ENCODE data around the gene ALPG. TPM values are rescaled to one million over a fixed set of nuclear protein-coding genes. Genes with fewer than 3 reads are reported as not detected.
A peak's percentile ranks its signal among the peaks of the same experiment; 100 is the strongest.
"Not testable (repeated sequence)": the region's sequence is repeated elsewhere in the genome, so short reads cannot be mapped to it uniquely, and the experiment has no call there.

The ALPG gene
- total RNA-seq, 2 experiments from 2014 or later: not detected

DNA sequence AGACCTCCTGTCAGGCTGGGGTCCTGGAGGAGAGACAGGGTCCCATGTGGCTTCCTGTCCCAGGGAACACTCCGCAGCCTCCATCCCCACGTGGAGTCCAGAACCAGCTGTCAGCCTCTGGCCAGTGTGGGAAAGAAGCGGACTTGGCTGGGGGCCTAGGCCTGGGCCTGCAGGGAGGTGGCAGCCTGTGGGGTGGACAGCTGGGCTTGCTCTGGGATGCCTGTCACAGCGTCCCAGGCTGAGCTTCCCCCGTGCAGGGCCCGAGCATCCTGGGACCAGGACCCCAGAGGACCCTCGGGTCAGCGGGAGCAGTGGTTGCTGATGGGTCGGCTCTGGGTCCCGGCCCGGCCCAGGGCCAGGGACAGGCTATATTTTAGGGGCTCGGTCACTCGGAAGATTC is 35.8 kb downstream of the ALPG start:
- H3K36me3 Mint-ChIP-seq (ENCODE audit: low read depth); intact Hi-C loops (cut with micrococcal nuclease); H3K27ac Mint-ChIP-seq; H3K9me3 Mint-ChIP-seq; H3K27me3 Mint-ChIP-seq (ENCODE audit: low read depth); DNase-seq; H3K4me3 Mint-ChIP-seq; H3K4me1 Mint-ChIP-seq (ENCODE audit: low read depth): not testable (repeated sequence)
- CTCF ChIA-PET: interaction anchor here (0.6 to 1.6 kb wide), 2 partner anchors 512 to 541 kb away, joined by 3 to 7 read pairs; no protein-coding TSS in a partner anchor

DNA sequence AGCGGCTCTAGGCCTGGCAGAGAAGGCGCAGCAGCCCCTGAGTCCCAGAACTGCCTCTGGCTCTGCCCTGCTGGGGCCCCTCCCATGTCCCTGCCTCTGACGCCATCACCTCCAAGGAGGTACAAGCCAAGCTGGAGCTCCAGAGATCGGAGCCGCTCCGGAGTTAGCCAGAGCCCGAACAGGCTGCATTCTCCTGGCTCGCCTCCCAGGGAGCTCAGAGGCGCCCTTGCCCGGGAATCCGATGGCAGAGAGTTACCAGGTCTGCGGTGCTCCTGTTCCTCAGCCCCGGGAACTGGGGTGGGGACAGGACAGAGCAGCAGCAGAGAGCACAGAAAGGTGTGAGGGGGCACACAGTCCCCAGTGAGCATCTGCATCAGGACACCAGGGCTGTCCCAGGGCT is 36.4 kb downstream of the ALPG start:
- H3K9me3 Mint-ChIP-seq; H3K36me3 Mint-ChIP-seq (ENCODE audit: low read depth); CTCF ChIA-PET; H3K4me1 Mint-ChIP-seq (ENCODE audit: low read depth); H3K27ac Mint-ChIP-seq; H3K27me3 Mint-ChIP-seq (ENCODE audit: low read depth); intact Hi-C loops (cut with micrococcal nuclease); H3K4me3 Mint-ChIP-seq; DNase-seq: not testable (repeated sequence)

DNA sequence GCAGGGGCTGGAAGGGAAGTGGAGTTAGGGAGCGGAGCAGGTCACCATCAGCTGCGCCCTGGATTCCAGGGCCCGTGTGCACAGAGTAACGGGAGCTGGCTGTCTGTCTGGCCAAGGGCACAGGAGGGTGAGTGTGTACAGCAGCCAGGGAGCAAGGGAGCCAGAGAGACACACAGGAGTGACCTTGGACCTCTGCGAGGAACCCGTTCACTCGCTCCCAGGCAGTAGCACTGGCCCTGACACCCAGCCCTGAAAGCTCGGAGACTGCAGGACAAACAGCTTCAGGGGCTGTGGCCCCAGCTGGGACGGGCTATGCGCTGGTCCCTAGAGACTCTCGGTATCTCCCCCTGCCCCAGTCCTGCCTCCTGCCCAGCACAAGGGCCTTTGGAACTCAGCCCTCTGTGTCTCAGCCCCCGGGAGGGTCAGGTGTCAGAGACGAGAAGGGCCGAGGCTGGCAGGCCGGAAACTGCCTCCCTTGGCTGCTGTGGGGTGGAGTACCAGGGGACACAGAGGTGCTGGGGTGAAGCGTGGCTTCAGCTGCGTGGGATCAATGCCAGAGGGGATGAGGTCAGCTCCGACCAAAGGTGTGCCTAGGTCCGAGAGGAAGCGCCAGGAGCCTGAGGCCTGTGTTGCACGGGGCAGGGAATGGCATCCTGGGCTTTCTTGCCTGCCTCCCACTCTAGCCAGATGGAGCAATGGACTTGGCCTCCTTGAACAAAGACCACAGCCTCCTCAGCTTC is 37.2 kb downstream of the ALPG start:
- H3K36me3 Mint-ChIP-seq (ENCODE audit: low read depth); H3K4me1 Mint-ChIP-seq (ENCODE audit: low read depth); DNase-seq; H3K4me3 Mint-ChIP-seq; H3K27ac Mint-ChIP-seq; H3K9me3 Mint-ChIP-seq; H3K27me3 Mint-ChIP-seq (ENCODE audit: low read depth): not testable (repeated sequence)
- CTCF ChIA-PET: interaction anchor here (0.6 to 1.8 kb wide), 8 partner anchors 9 to 570 kb away, joined by 3 to 10 read pairs (median 4); no protein-coding TSS in a partner anchor
- intact Hi-C loops (cut with micrococcal nuclease): loop anchor here (1.0 kb wide), 1 partner anchor 78 kb away; no protein-coding TSS in a partner anchor

DNA sequence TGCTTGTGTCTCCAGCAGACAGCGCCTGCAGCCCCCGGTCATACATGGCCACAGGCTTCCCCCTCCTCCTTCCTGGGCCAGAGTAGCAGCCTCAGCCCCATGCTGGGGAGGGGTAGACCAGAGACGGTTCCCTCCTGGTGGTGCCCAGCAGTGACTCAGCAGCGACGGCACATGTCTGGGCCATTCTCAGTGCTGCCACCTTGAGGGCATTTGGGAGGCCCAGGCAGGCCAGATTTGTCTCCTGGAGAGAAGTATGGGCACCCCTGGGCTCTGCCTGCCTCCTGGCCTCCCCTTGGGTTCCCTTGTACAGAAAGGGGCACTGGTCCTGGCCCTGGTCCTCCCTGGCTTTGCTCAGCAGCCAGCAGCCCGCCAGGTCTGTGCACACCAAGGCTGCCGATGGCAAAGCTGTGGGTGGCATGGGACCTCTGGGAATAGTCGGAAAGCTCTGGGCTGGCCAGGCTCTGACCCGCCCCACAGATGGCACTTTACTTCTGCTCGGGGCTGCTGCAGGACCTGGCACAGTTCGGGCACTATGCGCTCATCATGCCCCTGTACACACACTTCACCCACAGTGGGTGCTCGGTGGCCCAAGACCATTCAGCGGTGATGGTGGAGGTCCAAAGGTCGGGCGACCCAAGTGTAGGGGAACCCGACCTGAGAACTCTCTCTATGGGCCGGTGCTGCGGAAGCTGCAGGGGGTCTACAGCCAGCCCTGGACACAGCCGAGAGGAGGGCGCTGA is 37.9 kb downstream of the ALPG start:
- intact Hi-C loops (cut with micrococcal nuclease): loop anchor here (1.0 kb wide), 1 partner anchor 78 kb away; no protein-coding TSS in a partner anchor
- peak; percentile 85 for DNase-seq
- CTCF ChIA-PET: interaction anchor here (0.5 to 1.8 kb wide), 9 partner anchors 10 to 1672 kb away, joined by 3 to 10 read pairs (median 4); no protein-coding TSS in a partner anchor
- Mint-ChIP-seq H3K4me3 (no peak overlapping the region), H3K27me3 (ENCODE audit: low read depth) (no peaks in the 10 kb centered on the region), H3K36me3 (ENCODE audit: low read depth) (no peaks in the 10 kb centered on the region), H3K27ac (no peak overlapping the region), H3K4me1 (ENCODE audit: low read depth) (peaks cover 6% of the 10 kb centered on the region), H3K9me3 (no peaks in the 10 kb centered on the region)

DNA sequence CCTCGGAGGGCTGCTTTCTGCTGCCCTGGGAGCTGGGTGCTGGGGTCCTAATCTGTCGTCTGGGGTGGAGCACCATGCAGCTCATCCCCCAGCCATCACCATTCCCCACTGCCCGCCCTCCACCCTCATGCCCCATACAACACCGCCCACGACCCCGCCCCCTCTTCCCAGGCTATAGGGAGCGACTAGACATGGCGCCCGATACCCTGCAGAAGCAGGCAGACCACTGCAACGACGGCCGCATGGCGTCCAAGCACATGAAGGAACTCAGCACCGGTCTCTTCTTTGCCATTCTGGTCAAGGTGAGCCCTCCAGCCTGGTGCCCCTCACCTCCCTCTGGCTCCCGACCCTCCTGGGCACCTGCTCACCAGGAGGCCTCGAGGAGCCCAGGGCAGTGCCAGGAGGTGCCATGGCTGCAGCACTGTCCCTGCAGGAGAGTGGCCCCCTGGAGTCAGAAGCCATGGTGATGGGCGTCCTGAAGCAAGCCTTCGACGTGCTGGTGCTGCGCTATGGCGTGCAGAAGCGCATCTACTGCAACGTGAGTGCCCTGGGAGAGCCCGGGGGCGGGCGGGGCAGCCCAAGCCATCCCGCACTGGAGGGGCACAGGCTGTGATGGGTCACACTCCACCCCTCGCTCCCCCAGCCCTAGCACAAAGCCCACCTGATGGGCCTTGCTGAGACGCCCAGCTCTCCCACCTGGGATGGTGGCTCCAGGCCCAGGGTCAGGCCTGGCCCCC is 38.7 kb downstream of the ALPG start:
- H3K9me3 Mint-ChIP-seq; H3K4me1 Mint-ChIP-seq (ENCODE audit: low read depth); H3K27me3 Mint-ChIP-seq (ENCODE audit: low read depth); intact Hi-C loops (cut with micrococcal nuclease); H3K4me3 Mint-ChIP-seq; H3K36me3 Mint-ChIP-seq (ENCODE audit: low read depth); DNase-seq; H3K27ac Mint-ChIP-seq: not testable (repeated sequence)
- CTCF ChIA-PET: interaction anchor here (0.5 to 1.8 kb wide), 6 partner anchors 10 to 1672 kb away, joined by 3 to 10 read pairs (median 4); no protein-coding TSS in a partner anchor

DNA sequence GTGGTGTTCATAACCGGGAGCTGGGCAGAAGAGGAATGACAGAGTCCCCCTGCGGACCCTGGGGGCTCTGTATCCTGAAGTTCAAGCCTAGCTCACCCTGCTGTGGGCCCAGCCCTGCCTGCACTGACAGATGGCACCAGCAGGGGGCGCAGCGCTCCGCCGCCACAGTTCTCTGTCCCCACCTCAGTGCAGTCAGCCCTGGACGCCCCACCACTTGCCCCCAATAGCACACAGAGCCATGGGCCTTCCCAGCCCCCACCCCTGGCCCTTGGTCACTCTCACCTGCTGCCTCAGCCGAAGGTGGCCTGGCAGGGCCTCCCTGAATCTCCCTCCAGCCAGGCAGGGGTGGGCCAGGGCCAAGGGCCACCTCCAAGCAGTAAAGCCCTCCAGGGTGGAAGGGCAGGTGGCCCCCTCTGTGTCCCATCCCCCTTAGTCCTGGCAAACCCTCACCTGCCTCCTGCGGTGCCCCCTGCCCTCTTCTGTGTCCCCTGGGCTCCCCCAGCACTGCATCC is 39.7 kb downstream of the ALPG start:
- H3K4me3 Mint-ChIP-seq; H3K27ac Mint-ChIP-seq; H3K9me3 Mint-ChIP-seq; DNase-seq; H3K27me3 Mint-ChIP-seq (ENCODE audit: low read depth); H3K4me1 Mint-ChIP-seq (ENCODE audit: low read depth); intact Hi-C loops (cut with micrococcal nuclease); H3K36me3 Mint-ChIP-seq (ENCODE audit: low read depth): not testable (repeated sequence)
- CTCF ChIA-PET: interaction anchor here (0.6 to 1.8 kb wide), 4 partner anchors 10 to 547 kb away, joined by 3 to 27 read pairs (median 4); partner anchors contain the start of gene PRSS56

DNA sequence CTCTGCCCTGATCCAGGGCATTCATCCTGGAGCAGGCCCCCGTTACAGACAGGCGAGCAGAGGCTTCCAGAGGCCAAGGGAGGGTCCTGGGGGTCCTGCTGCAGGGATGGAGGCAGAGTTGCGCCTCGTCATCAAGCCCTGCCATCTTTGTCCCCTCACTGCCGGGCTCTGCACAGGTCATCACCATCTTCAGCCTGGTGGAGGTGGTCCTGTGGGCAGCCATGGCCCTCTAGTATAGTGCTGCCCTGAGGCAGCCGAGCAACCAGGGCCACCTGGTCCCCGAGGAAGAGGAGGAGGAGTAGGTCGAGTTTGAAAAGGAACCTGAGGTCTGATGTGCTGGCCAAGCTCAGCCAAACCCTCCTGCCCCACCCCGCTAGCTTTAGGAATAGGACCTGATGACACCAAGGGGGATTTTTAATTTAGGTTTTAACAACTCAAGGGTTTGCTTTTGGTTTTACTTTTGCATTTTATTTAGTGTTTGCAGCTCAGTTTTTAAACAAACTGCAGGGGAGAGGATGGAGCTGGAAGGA is 40.5 kb downstream of the ALPG start:
- Mint-ChIP-seq H3K9me3 (no peaks in the 10 kb centered on the region), H3K36me3 (ENCODE audit: low read depth) (no peaks in the 10 kb centered on the region), H3K4me1 (ENCODE audit: low read depth) (no peaks in the 10 kb centered on the region), H3K4me3 (no peak overlapping the region), H3K27me3 (ENCODE audit: low read depth) (no peaks in the 10 kb centered on the region), H3K27ac (no peak overlapping the region)
- no peak for DNase-seq
- CTCF ChIA-PET: interaction anchor here (0.5 to 1.8 kb wide), 13 partner anchors 10 to 551 kb away, joined by 3 to 27 read pairs (median 4); partner anchors contain the start of gene PRSS56
- intact Hi-C loops (cut with micrococcal nuclease): no loop called here

DNA sequence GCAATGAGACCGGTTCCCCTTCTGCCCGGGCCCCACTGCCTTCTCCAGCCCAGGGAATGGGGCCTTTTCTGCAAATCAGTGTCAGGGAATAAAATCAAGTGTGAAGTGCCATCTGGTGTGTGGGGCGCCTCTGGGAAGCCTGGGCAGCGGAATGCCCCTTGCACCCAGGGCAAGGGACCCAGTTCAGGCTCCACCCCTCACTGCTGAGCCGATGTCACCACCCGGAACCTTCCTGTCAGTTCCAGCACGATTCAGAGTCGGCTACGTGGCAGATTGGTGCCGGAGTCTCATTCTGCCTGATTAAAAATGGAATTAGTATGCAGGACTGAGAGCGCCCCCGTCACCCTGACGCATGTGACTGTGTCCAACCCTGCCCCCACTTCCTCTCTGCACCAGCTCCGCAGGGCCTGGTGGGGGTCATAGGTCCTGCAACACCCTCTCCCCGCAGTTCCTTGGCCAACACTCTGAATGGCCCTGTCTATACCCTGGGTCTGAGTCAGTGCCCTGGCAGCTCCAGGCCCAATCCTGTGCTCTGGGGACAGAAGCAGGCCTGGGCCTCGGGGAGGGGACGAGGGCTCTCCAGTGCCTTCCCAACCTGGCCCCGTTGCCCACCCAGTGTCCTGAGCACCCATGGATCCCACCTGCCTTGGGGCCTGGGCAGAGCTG is 41.1 kb downstream of the ALPG start:
- Mint-ChIP-seq H3K4me1 (ENCODE audit: low read depth) (no peaks in the 10 kb centered on the region), H3K27ac (no peak overlapping the region), H3K27me3 (ENCODE audit: low read depth) (no peaks in the 10 kb centered on the region), H3K4me3 (no peak overlapping the region), H3K9me3 (no peaks in the 10 kb centered on the region), H3K36me3 (ENCODE audit: low read depth) (no peaks in the 10 kb centered on the region)
- CTCF ChIA-PET: interaction anchor here (0.6 to 1.8 kb wide), 10 partner anchors 12 to 552 kb away, joined by 3 to 27 read pairs (median 4); partner anchors contain the start of gene PRSS56
- intact Hi-C loops (cut with micrococcal nuclease): no loop called here
- no peak for DNase-seq

DNA sequence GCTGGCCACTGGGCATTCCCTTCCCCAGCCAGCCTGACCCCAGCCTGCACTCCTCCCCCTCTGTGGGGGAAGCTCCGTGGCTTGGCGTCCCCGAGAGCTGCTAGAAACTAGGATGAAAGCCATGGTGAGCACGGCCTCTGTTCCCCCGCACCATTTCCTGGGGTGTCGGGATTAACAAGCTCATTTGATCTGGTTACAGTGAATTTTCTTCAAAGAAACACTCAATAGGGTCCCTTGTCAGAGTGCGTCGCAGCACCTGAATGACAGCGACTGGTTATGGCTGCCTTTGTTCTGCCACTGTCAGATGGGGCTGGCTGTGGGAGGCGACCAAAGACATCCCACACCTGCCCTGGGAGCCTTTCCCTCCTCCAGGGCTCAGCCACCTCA is 41.7 kb downstream of the ALPG start:
- H3K27me3 Mint-ChIP-seq (ENCODE audit: low read depth): no peaks in the 10 kb centered on the region
- H3K27ac Mint-ChIP-seq: no peak overlapping the region
- H3K4me1 Mint-ChIP-seq (ENCODE audit: low read depth): no peaks in the 10 kb centered on the region
- intact Hi-C loops (cut with micrococcal nuclease): no loop called here
- no peak for DNase-seq
- CTCF ChIA-PET: interaction anchor here (1.5 kb wide), 1 partner anchor 29 kb away, joined by 3 read pairs; no protein-coding TSS in a partner anchor
- no peaks in the 10 kb centered on the region for H3K36me3 Mint-ChIP-seq (ENCODE audit: low read depth)
- H3K9me3 Mint-ChIP-seq: no peaks in the 10 kb centered on the region
- no peak overlapping the region for H3K4me3 Mint-ChIP-seq

DNA sequence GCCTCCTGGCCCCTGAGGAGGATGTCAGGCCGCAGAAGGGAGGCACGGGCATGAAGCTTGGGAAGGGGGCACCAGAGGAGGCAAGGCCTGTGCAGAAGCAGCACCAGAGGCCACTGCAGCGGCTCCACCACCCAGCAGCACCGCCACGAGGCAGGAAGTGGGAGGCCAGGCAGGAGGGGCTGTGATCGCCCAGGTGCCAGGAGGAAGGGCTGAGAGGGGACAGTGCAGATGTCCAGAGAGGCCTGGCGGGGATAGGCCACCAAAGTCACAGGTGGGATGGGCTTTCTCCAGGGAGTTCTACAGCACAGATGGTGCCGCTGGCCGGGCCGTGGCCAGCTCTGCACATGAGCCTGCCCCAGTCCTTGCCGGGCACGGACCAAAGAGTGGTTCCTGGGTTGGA is 43.3 kb downstream of the ALPG start:
- H3K4me1 Mint-ChIP-seq (ENCODE audit: low read depth): no peaks in the 10 kb centered on the region
- H3K4me3 Mint-ChIP-seq: no peak overlapping the region
- no peaks in the 10 kb centered on the region for H3K9me3 Mint-ChIP-seq
- intact Hi-C loops (cut with micrococcal nuclease): no loop called here
- no peak for DNase-seq
- no peak overlapping the region for H3K27ac Mint-ChIP-seq
- CTCF ChIA-PET: no interaction called here
- H3K27me3 Mint-ChIP-seq (ENCODE audit: low read depth): no peaks in the 10 kb centered on the region
- H3K36me3 Mint-ChIP-seq (ENCODE audit: low read depth): no peaks in the 10 kb centered on the region

DNA sequence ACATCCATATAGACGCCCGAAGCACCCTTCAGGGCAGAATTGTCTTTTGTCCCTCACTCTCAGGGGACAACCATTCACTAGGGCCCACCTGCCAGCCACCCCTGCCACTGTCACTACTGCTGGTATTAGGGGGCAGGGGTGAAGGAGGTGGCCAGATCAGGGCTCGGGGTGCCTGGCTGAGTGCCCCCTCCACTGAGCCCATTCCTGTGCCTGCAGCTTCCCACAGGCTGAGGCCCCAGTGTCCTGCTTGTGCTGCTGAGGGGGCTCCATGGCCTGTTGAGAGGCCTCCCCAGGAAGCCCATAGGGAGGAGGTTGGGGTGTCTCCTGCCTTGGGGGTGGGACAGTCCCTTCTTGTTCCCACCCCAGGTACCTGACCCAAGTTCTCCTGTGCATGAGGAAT is 45.0 kb downstream of the ALPG start:
- H3K4me3 Mint-ChIP-seq; DNase-seq; intact Hi-C loops (cut with micrococcal nuclease); CTCF ChIA-PET; H3K27ac Mint-ChIP-seq; H3K9me3 Mint-ChIP-seq; H3K36me3 Mint-ChIP-seq (ENCODE audit: low read depth); H3K4me1 Mint-ChIP-seq (ENCODE audit: low read depth); H3K27me3 Mint-ChIP-seq (ENCODE audit: low read depth): not testable (repeated sequence)

Measured in activated naive CD4-positive, alpha-beta T cell treated with anti-CD3 and anti-CD28 coated beads for 36 hours (primary cell).